Activated gamma-delta T cell (primary cell): ENCODE data around the gene PPP1R12B.
"Not testable (repeated sequence)": the region's sequence is repeated elsewhere in the genome, so short reads cannot be mapped to it uniquely, and the experiment has no call there.

Experiments used
- DNase-seq: peaks from one replicate; lab custom pipeline; 2025; lab: John Stamatoyannopoulos, UW

PPP1R12B gene

GRCh38 chr1:202398439-202398838 lies 49.9 kb downstream of the PPP1R12B start:
- DNase-seq: not testable (repeated sequence)

- DNase-seq: not testable (repeated sequence)
These were observed 53.3 kb downstream of the PPP1R12B start for GRCh38 chr1:202401771-202402170.

DNA sequence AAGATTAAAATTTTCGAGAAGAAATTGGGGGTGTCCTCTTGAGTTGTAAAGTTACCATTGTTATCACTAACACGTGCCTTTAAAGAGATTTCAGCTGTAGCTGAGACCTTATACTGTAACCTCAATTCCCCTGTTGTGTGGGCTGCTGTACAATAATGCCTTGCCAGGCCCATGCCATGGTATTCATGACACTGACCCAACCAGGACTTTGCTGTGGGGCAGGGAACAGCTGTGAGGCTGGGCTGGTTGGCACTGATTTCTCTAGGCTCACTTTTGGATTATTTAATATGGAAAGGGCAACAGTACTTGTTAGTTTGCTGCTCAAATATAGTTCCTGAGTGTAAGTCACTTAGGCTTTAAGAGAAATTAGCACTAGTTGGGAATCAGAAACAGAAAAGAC lies 54.9 kb downstream of the PPP1R12B start:
- not testable (repeated sequence) for DNase-seq

GRCh38 chr1:202405928-202406327 lies 57.4 kb downstream of the PPP1R12B start:
- DNase-seq: no peak

DNA sequence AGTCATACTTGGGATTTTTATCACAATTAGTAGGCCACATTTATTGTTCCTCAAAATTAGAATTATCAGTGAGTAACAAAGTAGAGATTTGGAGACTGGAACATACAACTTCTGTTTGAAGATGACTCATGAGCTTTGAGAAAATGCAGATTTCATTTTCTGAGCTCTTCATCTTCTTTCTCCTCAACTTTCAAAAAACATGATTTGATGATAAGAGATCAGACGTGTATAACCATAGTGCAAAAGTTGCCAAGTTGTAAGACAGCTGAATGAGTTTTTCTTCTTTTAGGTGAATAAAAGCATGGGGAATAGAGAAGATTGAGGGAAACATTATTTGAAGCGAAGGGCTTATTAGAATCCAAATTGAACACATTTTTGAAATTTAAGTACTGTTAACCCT lies 58.4 kb downstream of the PPP1R12B start:
- DNase-seq: not testable (repeated sequence)

GRCh38 chr1:202407378-202407777 lies 58.9 kb downstream of the PPP1R12B start:
- DNase-seq: not testable (repeated sequence)

GRCh38 chr1:202410251-202410650 lies 61.8 kb downstream of the PPP1R12B start:
- DNase-seq: not testable (repeated sequence)

- DNase-seq: not testable (repeated sequence)
These were observed 62.4 kb downstream of the PPP1R12B start for GRCh38 chr1:202410854-202411357.

GRCh38 chr1:202411422-202411821 lies 62.9 kb downstream of the PPP1R12B start:
- DNase-seq: no peak

DNA sequence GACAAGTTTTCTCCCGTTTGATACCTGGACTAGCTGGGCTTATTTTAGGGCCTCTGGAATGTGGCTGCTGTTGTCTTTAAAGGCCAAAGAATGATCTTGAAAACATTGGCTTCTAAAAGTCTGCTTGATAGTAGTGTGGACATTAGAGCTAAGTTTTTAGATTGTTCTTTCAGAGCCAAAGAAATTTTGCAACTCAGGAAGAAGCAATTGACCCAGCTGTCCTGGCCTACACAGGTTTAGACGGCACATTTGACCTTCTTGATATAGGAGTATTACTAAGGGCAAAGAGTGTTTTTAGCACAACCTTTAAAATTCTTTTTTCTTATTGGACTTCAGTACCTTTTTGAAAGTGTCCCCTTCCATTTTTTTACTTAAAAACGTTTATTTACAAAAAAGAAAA lies 63.9 kb downstream of the PPP1R12B start:
- DNase-seq: not testable (repeated sequence)

DNA sequence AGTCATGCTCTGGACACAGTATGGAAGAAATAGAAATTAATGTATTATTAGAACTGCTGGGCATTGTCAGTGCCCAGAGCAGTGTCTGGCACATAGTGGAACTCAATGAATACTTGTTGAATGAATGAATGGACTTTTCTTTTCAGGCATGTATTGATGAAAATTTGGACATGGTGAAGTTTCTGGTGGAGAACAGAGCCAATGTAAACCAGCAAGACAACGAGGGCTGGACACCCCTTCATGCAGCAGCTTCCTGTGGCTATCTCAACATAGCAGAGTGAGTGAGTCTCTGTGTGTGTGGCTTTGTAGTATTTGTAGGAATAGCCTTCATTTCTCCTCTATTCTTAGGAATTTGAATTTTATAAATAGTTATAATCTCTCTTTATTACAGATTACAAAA lies 68.1 kb downstream of the PPP1R12B start:
- no peak for DNase-seq

- DNase-seq: not testable (repeated sequence)
These were observed 68.6 kb downstream of the PPP1R12B start for GRCh38 chr1:202417141-202417540.

- not testable (repeated sequence) for DNase-seq
These were observed 69.3 kb downstream of the PPP1R12B start for GRCh38 chr1:202417762-202418201.

DNA sequence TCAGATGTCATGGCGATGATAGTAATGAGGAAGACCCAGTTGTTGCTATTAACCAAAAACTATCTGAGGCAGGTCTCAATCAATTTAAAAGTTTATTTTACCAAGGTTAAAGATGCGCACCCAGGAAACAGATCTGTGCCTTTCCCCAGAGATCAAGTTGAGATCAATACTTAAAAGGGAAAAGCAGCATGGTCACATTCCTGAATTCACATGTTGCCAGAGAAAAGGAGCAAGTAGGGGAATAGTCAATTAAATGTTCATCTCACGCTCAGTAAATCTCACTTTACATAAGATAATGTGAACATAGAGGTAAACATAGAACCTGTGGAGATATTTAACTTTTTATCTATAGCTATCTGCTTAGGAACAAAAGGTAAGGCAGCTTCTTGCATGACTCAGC lies 71.2 kb downstream of the PPP1R12B start:
- DNase-seq: not testable (repeated sequence)

GRCh38 chr1:202420422-202421094 lies 72.1 kb downstream of the PPP1R12B start:
- DNase-seq: not testable (repeated sequence)

GRCh38 chr1:202422709-202423108 lies 74.2 kb downstream of the PPP1R12B start:
- DNase-seq: not testable (repeated sequence)

- not testable (repeated sequence) for DNase-seq
These were observed 75.8 kb downstream of the PPP1R12B start for GRCh38 chr1:202424260-202424659.

DNA sequence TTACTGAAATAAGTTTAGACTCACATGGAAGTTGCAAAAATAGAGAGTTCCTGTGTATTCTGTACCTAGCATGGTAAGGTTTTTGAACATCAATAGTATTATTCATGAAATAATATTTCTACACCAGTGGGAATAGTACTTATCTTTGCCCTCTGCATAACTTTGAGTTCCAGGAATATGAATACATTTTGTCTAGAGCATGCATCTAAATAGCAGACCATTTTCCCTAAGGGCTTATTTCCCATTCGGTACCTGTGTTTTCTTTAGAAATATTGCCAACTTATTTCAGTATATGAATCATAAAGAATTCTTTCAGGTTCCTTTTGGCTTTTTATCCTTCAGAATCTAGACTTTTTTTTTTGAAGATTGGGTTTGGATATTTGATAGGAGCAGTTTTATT lies 81.6 kb downstream of the PPP1R12B start:
- DNase-seq: not testable (repeated sequence)

GRCh38 chr1:202432338-202432737 lies 83.8 kb downstream of the PPP1R12B start:
- DNase-seq: not testable (repeated sequence)

- DNase-seq: no peak
These were observed 84.9 kb downstream of the PPP1R12B start for GRCh38 chr1:202433155-202434043.

DNA sequence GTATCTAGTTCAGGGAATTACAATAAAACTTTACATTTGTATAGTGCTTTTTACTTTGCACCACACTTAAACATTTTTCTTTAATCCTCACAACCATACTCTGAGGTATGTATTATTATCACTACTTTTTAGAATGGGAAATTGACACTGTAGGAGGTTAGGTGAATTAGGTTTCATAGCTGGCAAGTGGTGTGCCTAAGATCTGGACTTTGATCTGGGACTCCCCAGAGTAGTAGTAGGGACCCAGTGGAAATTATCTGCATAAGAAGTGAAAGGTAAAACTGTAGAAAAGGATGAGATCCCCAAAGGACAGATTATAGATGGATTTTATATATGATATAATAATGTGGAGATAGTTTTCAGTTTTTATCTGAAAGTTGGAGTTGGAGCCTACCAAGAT lies 85.6 kb downstream of the PPP1R12B start:
- DNase-seq: no peak

GRCh38 chr1:202438393-202439174 lies 90.1 kb downstream of the PPP1R12B start:
- DNase-seq: no peak
